GM23338 (cell line): Measurements from ENCODE around the gene MZB1.

Experiments
- CREB1 ChIP-seq: fragments of 250-450 bp; sonication (Bioruptor Pico); IDR thresholded peaks from 2 replicates; pipeline ENCODE4 v1.5.0; 2020; ENCODE audit warnings: low read depth, mild to moderate bottlenecking, moderate library complexity
- CTCF ChIP-seq, 2 experiments: fragments of 200-600 bp in 1 of 2; sonication (generic) in 1 of 2; conservative IDR thresholded peaks; 2 replicates each; pipeline versions ENCODE4 v1.5.1 to v1.6.1; 2016 to 2017; ENCODE audit warnings: antibody characterized with exemption in 2 of 2, low read depth in 2 of 2, mild to moderate bottlenecking in 2 of 2, moderate library complexity in 1 of 2
- POLR2AphosphoS5 ChIP-seq: IDR thresholded peaks from 2 replicates; pipeline ENCODE4 v1.6.1; 2016; ENCODE audit warnings: antibody characterized with exemption, low read depth
- TF ChIP-seq, protein P1 (sequence below): IDR thresholded peaks from one replicate; pipeline ENCODE4 v1.6.1; 2018; ENCODE audit warnings: antibody characterized with exemption; ENCODE audit not compliant: unreplicated experiment

GRCh38 chr5:139417214-139417613 lies 27.5 kb upstream of the MZB1 start:
- TF ChIP-seq CREB1 (CRISPR knock-in tag) = no peak
- TF ChIP-seq CTCF (conservative IDR thresholded peaks at IDR 0.05; ENCODE audit: low read depth in 2 of 2) = no peak
- TF ChIP-seq, protein P1, sequence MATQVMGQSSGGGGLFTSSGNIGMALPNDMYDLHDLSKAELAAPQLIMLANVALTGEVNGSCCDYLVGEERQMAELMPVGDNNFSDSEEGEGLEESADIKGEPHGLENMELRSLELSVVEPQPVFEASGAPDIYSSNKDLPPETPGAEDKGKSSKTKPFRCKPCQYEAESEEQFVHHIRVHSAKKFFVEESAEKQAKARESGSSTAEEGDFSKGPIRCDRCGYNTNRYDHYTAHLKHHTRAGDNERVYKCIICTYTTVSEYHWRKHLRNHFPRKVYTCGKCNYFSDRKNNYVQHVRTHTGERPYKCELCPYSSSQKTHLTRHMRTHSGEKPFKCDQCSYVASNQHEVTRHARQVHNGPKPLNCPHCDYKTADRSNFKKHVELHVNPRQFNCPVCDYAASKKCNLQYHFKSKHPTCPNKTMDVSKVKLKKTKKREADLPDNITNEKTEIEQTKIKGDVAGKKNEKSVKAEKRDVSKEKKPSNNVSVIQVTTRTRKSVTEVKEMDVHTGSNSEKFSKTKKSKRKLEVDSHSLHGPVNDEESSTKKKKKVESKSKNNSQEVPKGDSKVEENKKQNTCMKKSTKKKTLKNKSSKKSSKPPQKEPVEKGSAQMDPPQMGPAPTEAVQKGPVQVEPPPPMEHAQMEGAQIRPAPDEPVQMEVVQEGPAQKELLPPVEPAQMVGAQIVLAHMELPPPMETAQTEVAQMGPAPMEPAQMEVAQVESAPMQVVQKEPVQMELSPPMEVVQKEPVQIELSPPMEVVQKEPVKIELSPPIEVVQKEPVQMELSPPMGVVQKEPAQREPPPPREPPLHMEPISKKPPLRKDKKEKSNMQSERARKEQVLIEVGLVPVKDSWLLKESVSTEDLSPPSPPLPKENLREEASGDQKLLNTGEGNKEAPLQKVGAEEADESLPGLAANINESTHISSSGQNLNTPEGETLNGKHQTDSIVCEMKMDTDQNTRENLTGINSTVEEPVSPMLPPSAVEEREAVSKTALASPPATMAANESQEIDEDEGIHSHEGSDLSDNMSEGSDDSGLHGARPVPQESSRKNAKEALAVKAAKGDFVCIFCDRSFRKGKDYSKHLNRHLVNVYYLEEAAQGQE = no peak
- no peak for TF ChIP-seq POLR2AphosphoS5
